ENCODE results near the gene USP15. TPM values are rescaled to one million over a fixed set of nuclear protein-coding genes. Genes with fewer than 3 reads are reported as not detected.

Gene USP15
- polyA plus RNA-seq, 1 donor: 53.4 TPM

DNA sequence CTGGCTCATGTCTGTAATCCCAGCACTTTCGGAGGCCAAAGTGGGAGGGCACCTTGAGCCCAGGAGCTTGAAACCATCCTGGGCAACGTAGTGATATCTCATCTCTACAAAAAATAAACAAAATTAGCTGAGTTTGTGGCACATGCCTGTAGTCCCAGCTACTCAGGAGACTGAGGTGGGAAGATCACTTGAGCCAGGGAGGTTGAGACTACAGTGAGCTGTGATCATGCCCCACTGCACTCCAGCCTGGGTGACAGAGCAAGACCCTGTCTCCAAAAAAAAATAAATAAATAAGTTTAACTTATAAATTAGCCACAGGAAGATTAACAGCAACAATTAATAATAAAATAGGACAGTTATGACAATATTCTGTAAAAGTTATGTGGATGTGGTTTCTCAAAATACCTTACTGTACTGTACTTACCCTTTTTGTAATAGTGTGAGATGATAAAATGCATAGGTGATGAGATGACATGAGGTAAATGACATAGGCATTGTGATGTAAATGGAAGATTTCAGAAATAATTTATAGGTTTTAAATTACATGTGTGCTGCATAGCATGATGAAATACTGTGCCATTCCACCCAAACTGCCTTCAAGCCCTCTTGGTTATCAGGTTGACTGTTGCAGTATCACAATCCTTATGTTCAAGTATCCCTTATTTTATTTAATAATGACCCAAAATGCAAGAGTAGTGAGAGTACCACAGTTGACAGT, 22.0 kb downstream of the USP15 start:
- DNase-seq: no peak

DNA sequence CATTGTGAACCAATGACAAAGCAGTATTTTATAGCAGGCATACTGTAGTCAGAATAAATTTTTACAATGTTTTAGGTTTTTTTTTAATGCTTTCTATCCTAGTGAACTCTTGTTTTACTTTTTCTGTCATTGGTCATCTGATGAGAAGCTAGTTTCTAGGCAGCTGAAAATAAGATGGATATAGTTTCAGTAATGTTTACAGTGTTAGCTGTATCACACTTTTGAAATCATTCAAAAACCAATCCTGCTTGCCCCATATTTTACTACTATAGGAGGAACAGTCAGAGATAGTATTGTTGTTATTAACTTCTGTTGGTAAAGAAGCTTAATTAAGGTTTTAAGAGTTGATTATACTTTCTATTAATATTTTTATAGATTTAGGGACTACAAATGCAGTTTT, 24.5 kb downstream of the USP15 start:
- no peak for DNase-seq

- no peak for DNase-seq
Observed at GRCh38 chr12:62285284-62285683, 25.1 kb downstream of the USP15 start.

DNA sequence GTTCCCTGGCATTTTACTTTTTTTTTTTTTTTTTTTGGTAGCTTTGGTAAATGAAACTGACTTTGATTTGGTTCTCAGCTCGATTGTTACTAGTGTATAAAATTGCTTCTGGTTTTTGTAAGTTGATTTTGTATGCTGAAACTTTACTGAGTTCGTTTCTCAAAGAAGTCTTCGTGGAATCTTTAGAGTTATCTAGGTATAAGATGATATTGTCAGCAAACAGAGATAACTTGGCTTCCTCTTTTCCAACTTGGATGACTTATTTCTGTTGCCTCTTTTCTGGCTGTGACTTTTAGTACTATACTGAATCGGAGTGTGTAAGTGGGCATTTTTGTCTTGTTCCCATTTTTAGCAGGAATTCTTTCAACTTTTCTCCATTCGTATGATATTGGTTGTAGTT, 28.1 kb downstream of the USP15 start:
- no peak for DNase-seq

- DNase-seq: no peak
Observed at GRCh38 chr12:62290846-62291245, 30.6 kb downstream of the USP15 start.

GRCh38 chr12:62291864-62292760, 31.9 kb downstream of the USP15 start:
- no peak for DNase-seq

GRCh38 chr12:62292761-62293344, 32.6 kb downstream of the USP15 start:
- no peak for DNase-seq

DNA sequence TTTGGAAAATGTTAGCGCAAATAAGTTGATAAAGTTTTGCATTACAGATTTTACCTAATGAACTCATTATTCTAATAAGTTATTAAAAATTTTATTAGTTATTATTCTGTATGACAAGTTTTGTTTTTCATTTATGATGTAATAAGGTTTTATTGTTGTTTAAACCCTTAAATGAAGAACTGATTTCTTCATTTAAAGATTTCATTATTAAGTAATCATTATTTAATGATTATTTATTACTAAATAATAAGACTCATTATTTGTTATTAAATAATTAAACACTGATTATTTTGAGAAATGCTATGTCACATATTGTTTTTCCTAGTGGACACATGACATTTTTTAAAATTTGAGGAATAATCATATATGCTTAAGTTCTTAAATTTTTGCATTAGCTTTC, 34.2 kb downstream of the USP15 start:
- no peak for DNase-seq

- no peak for DNase-seq
Observed at GRCh38 chr12:62296001-62296400, 35.8 kb downstream of the USP15 start.

DNA sequence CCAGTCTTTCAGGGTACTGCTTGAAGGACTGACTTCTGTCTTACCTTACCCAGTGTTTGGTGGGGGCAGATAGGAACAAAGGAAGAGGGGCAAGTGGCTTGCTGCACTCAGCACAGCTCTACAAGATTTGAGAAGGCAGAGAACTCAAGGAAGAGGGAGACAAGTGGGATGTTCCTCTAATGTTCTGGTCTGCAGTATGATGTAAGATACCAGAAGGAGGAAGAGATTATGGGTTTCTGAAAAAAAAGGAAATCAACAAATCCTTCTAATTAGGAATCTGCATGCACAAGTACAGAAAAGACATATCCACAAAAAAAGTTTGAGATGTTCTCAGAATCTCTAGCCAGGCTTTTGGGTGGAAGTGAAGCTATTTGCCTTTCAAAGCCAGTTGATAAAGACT, 37.1 kb downstream of the USP15 start:
- DNase-seq: no peak

- DNase-seq: no peak
Observed at GRCh38 chr12:62299617-62300016, 39.4 kb downstream of the USP15 start.

DNA sequence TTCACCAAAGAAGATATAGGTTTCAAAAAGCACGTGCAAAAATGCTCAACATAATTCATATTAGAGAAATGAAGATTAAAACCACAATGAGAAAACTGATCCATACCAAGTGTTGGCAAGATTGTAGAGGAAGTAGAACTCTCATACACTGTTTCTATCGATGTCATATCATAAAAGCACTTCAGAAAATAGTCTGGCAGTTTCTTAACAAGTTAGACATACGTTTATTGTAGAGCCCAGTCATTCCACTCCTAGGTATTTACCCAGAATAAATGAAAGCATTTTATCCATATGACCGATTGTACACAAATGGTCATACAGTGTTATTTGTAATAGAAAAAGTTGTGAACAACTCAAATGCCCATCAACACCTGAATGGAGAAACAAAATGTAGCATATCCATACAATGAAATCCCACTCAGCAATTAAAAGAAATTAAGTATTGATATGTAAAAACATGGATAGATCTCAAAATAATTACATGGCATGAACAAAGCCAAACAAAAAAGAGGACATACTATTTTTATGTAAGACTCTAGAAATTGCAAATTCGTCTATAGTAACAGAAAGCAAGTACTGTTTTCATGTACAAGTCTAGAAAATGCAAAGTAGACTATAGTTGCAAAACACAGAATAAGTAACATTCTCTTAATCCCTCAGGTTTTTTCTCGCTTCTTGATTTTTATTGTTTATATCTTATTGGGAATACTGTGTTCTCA, 41.0 kb downstream of the USP15 start:
- DNase-seq: no peak

DNA sequence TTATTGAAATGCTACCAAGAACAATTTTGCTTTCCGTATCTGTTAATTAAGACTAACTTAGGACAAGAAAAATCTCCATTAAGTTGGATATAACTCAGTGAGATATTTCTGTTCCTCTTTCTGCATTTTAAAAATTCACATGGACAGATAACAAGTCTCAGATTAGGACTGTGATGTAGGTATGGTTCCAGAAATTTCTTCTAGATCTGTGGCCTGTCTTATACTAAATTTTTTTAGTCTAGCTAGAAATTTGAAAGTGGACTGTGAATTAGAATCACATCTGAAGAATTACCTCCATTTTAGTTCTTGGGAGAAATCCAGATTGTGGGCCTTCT, 41.6 kb downstream of the USP15 start:
- no peak for DNase-seq

- no peak for DNase-seq
Observed at GRCh38 chr12:62304560-62304959, 44.4 kb downstream of the USP15 start.

GRCh38 chr12:62305778-62306177, 45.6 kb downstream of the USP15 start:
- no peak for DNase-seq

GRCh38 chr12:62306569-62307530, 46.6 kb downstream of the USP15 start:
- DNase-seq: no peak

GRCh38 chr12:62308201-62308600, 48.0 kb downstream of the USP15 start:
- no peak for DNase-seq

- DNase-seq: no peak
Observed at GRCh38 chr12:62313727-62314380, 53.6 kb downstream of the USP15 start.

DNA sequence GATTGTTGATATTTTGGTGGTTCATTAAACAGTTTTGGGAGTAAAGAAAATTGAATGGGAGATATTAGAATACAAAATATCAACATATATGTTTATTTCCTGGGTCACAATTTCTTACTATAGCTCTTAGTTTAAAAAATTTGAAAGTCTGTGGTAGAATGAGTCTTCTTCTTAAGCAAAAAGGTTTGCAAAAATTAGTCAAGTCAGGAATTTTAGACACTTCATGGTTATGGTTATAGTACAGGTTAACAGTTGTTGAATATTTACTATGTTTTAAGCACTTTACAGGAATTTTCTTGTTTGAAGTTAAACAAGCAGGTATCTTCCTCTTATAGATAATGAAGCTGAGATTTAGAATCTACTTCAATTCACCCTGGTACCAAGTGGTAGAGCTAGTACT, 56.8 kb downstream of the USP15 start:
- DNase-seq: no peak

DNA sequence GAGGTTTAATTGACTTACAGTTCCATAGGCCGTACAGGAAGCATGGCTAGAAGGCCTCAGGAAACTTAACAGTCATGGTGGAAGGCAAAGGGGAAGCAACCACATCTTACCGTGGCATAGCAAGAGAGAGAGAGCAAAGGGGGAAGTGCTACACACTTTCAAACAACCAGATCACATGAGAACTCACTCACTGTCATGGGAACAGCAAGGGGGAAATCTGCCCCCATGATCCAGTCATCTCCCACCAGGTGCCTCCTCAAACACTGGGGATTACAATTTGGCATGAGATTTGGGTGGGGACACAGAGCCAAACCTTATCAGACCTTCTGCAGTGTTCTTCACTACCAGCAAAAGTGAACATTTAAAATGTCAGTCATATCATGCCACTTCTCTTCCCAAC, 58.9 kb downstream of the USP15 start:
- no peak for DNase-seq

DNA sequence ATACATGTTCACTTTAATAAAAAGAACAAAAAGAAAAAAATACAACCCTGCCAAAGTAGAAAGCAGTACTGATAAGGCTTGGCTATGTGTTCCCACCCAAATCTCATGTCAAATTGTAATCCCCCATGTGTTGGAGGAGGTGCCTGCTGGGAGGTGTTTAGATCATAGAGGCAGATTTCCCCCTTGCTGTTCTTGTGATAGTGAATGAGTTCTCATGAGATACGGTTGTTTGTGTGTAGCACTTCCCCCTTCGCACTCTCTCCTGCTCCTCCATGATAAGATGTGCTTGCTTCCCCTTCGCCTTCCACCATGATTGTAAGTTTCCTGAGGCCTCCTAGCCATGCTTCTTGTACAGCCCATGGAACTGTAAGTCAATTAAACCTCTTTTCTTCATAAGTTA, 59.9 kb downstream of the USP15 start:
- DNase-seq: no peak

All from left kidney (tissue), 2 donors.